HepG2 (cell line): ENCODE data around the gene P3H3. TPM values are rescaled to one million over a fixed set of nuclear protein-coding genes. Genes with fewer than 3 reads are reported as not detected.

Source experiments
- AGO2 ChIP-seq: fragments of 200-400 bp; formaldehyde crosslinking; optimal IDR thresholded peaks from 2 replicates; pipeline ENCODE3; 2017; ENCODE audit warnings: mild to moderate bottlenecking, low read depth, low read length, moderate library complexity
- CBX1 ChIP-seq: IDR thresholded peaks from one replicate; pipeline ENCODE4 v1.6.1; 2016; ENCODE audit warnings: antibody characterized with exemption, low read depth
- FUBP1 ChIP-seq: sonication (generic); formaldehyde crosslinking; IDR thresholded peaks from 2 replicates; pipeline ENCODE4 v1.5.1; 2020; ENCODE audit warnings: missing genetic modification reagents, mild to moderate bottlenecking, borderline replicate concordance
- HIVEP1 ChIP-seq: sonication (generic); formaldehyde crosslinking; IDR thresholded peaks from 2 replicates; pipeline ENCODE4 v1.4.0; 2020; ENCODE audit warnings: mild to moderate bottlenecking, missing genetic modification reagents
- KAT7 ChIP-seq: IDR thresholded peaks from 2 replicates; pipeline ENCODE4 v1.6.1; 2018; ENCODE audit warnings: borderline replicate concordance, missing compliant biosample characterization
- MBD4 ChIP-seq: IDR thresholded peaks from 2 replicates; pipeline ENCODE4 v1.6.1; 2012; ENCODE audit warnings: low read length, inconsistent platforms, borderline replicate concordance
- NR2F2 ChIP-seq: IDR thresholded peaks from 2 replicates; pipeline ENCODE4 v1.6.1; 2012; ENCODE audit warnings: low read depth, inconsistent platforms, borderline replicate concordance
- PITX1 ChIP-seq: sonication (generic); formaldehyde crosslinking; IDR thresholded peaks from 2 replicates; pipeline ENCODE4 v1.5.1; 2020; ENCODE audit warnings: mild to moderate bottlenecking, missing genetic modification reagents
- TCF12 ChIP-seq, 2 experiments: fragments of 450-650 bp in 1 of 2; sonication (generic) in 1 of 2; formaldehyde crosslinking in 1 of 2; IDR thresholded peaks; 2 replicates each; pipeline versions ENCODE4 v1.6.1 to v1.8.0; 2017 to 2022; ENCODE audit warnings: antibody characterized with exemption in 1 of 2, mild to moderate bottlenecking in 1 of 2, missing genetic modification reagents in 1 of 2, moderate library complexity in 1 of 2
- ZBTB4 ChIP-seq: sonication (generic); formaldehyde crosslinking; IDR thresholded peaks from 2 replicates; pipeline ENCODE4 v1.4.0; 2020; ENCODE audit warnings: missing genetic modification reagents, mild to moderate bottlenecking, borderline replicate concordance
- ZC3H13 ChIP-seq: sonication (generic); formaldehyde crosslinking; IDR thresholded peaks from 2 replicates; pipeline ENCODE4 v1.8.1; 2023; ENCODE audit warnings: mild to moderate bottlenecking, missing genetic modification reagents, moderate library complexity
- ZNF558 ChIP-seq: sonication (generic); formaldehyde crosslinking; IDR thresholded peaks from 2 replicates; pipeline ENCODE4 v1.9.0; 2022; ENCODE audit warnings: mild to moderate bottlenecking, missing genetic modification reagents, borderline replicate concordance
- ZNF564 ChIP-seq: sonication (generic); formaldehyde crosslinking; IDR thresholded peaks from 2 replicates; pipeline ENCODE4 v1.8.1; 2023; ENCODE audit warnings: mild to moderate bottlenecking, missing genetic modification reagents
- ZNF788 ChIP-seq: sonication (generic); formaldehyde crosslinking; IDR thresholded peaks from 2 replicates; pipeline ENCODE4 v1.5.0; 2020; ENCODE audit warnings: mild to moderate bottlenecking, missing genetic modification reagents, borderline replicate concordance
- polyA plus RNA-seq, 8 experiments: library from polyadenylated mRNA; depleted of rRNA in 3 of 8; stranded (reverse) in 7 of 8; unstranded in 1 of 8; fragments of >200 nt; fragmentation: Illumina TruSeq in 4 of 8; extraction: Trizol in 4 of 8; gene quantifications; 2 replicates each; pipeline versions ENCODE4 v1.2.1 to v1.2.3, GENCODE V29; 2011 to 2016; ENCODE audit warnings: low read depth in 4 of 8, missing spikeins in 1 of 8, mixed read lengths in 1 of 8; ENCODE audit not compliant: insufficient read depth in 1 of 8
- total RNA-seq, 5 experiments: library from RNA; depleted of rRNA; stranded (reverse); fragments of >200 nt; fragmentation: Illumina TruSeq; extraction: Trizol; gene quantifications; 2 replicates each; pipeline ENCODE4 v1.2.3, GENCODE V29; 2016; ENCODE audit warnings: low read depth in 1 of 5
- TF ChIP-seq, protein P1 (sequence below): sonication (generic); formaldehyde crosslinking; IDR thresholded peaks from 2 replicates; pipeline ENCODE4 v1.5.1; 2020; ENCODE audit warnings: mild to moderate bottlenecking, missing genetic modification reagents, moderate library complexity
- TF ChIP-seq, protein P2 (sequence below): IDR thresholded peaks from 2 replicates; pipeline ENCODE4 v1.6.1; 2018; ENCODE audit warnings: missing genetic modification reagents, mild to moderate bottlenecking, missing compliant biosample characterization

The P3H3 gene
- total and polyA plus RNA-seq, 2 of the 13 experiments (the other 11 are each of a cell fraction or from before 2014, with no cell fraction given), result 20.1 to 20.5 TPM

GRCh38 chr12:6871052-6871957 is 43.1 kb downstream of the P3H3 start (continued):
- TF ChIP-seq PITX1 (CRISPR knock-in tag), result peak; percentile 28; the same call in 1 of the 2 replicates
- TF ChIP-seq ZBTB4, result 0 out of 2 replicates have a peak, but pooled peaks have one; percentile 24
- TF ChIP-seq FUBP1 (CRISPR knock-in tag), result no peak
- peak; percentile 35; the same call in 1 of the 2 replicates for TF ChIP-seq ZC3H13 (CRISPR knock-in tag)
- TF ChIP-seq NR2F2, result peak; percentile 15; the same call in 1 of the 2 replicates
- TF ChIP-seq, protein P1, sequence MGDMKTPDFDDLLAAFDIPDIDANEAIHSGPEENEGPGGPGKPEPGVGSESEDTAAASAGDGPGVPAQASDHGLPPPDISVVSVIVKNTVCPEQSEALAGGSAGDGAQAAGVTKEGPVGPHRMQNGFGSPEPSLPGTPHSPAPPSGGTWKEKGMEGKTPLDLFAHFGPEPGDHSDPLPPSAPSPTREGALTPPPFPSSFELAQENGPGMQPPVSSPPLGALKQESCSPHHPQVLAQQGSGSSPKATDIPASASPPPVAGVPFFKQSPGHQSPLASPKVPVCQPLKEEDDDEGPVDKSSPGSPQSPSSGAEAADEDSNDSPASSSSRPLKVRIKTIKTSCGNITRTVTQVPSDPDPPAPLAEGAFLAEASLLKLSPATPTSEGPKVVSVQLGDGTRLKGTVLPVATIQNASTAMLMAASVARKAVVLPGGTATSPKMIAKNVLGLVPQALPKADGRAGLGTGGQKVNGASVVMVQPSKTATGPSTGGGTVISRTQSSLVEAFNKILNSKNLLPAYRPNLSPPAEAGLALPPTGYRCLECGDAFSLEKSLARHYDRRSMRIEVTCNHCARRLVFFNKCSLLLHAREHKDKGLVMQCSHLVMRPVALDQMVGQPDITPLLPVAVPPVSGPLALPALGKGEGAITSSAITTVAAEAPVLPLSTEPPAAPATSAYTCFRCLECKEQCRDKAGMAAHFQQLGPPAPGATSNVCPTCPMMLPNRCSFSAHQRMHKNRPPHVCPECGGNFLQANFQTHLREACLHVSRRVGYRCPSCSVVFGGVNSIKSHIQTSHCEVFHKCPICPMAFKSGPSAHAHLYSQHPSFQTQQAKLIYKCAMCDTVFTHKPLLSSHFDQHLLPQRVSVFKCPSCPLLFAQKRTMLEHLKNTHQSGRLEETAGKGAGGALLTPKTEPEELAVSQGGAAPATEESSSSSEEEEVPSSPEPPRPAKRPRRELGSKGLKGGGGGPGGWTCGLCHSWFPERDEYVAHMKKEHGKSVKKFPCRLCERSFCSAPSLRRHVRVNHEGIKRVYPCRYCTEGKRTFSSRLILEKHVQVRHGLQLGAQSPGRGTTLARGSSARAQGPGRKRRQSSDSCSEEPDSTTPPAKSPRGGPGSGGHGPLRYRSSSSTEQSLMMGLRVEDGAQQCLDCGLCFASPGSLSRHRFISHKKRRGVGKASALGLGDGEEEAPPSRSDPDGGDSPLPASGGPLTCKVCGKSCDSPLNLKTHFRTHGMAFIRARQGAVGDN, result peak; percentile 43
- peak; percentile 98 for TF ChIP-seq AGO2
- TF ChIP-seq HIVEP1, result peak; percentile 21; the same call in 1 of the 2 replicates
- no peak for TF ChIP-seq TCF12 (IDR thresholded peaks at IDR 0.05)
- 0 out of 2 replicates have a peak, but pooled peaks have one; percentile 11 for TF ChIP-seq TCF12 (CRISPR knock-in tag; IDR thresholded peaks at IDR 0.05)
- no peak for TF ChIP-seq KAT7
- TF ChIP-seq ZNF558, result 0 out of 2 replicates have a peak, but pooled peaks have one; percentile 20
- TF ChIP-seq, protein P2, sequence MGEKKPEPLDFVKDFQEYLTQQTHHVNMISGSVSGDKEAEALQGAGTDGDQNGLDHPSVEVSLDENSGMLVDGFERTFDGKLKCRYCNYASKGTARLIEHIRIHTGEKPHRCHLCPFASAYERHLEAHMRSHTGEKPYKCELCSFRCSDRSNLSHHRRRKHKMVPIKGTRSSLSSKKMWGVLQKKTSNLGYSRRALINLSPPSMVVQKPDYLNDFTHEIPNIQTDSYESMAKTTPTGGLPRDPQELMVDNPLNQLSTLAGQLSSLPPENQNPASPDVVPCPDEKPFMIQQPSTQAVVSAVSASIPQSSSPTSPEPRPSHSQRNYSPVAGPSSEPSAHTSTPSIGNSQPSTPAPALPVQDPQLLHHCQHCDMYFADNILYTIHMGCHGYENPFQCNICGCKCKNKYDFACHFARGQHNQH (CRISPR knock-in tag), result peak; percentile 21; the same call in 1 of the 2 replicates
- no peak for TF ChIP-seq ZNF788 (CRISPR knock-in tag)
- 0 out of 2 replicates have a peak, but pooled peaks have one; percentile 34 for TF ChIP-seq MBD4
- TF ChIP-seq ZNF564 (CRISPR knock-in tag), result peak; percentile 47; the same call in 1 of the 2 replicates
- peak; percentile 20 for TF ChIP-seq CBX1
